HEK293 (cell line): ENCODE measurements around the gene MTIF2.

Experiments
- CTCF ChIA-PET: fragments of 350-600 bp; formaldehyde crosslinking; extraction: SDS; loops from one replicate; lab custom pipeline; 2021; ENCODE audit warnings: antibody characterized with exemption; lab: Yijun Ruan, JAX
- POLR2A ChIA-PET: fragments of 300-600 bp; formaldehyde crosslinking; extraction: SDS; loops from one replicate; lab custom pipeline; 2020; ENCODE audit warnings: antibody characterized with exemption, inconsistent platforms; lab: Yijun Ruan, JAX
- H3K27ac ChIP-seq: fragments of 200-500 bp; sonication (Bioruptor generic); 2 replicates; pipeline ENCODE4 v1.5.1; 2014; ENCODE audit warnings: low read depth, low read length, control low read depth, inconsistent platforms; ENCODE audit errors: extremely low read depth
- H3K36me3 ChIP-seq, 2 experiments: fragments of 200-500 bp in 1 of 2; sonication (Bioruptor generic) in 1 of 2; 1 replicate in 1 of 2; 2 replicates in 1 of 2; pipeline ENCODE4 v1.5.1; 2014 to 2017; ENCODE audit warnings: inconsistent platforms in 2 of 2, low read length in 2 of 2; ENCODE audit not compliant: control insufficient read depth in 2 of 2, insufficient read depth in 1 of 2
- H3K4me1 ChIP-seq: fragments of 200-500 bp; sonication (Bioruptor generic); 2 replicates; pipeline ENCODE4 v1.5.1; 2014; ENCODE audit warnings: mild to moderate bottlenecking, low read length, inconsistent platforms; ENCODE audit not compliant: control insufficient read depth, insufficient read depth
- H3K4me3 ChIP-seq: 2 replicates; pipeline ENCODE4 v1.5.1; 2011; ENCODE audit warnings: low read depth, mild to moderate bottlenecking, control low read depth, low read length, moderate library complexity
- H3K9me3 ChIP-seq: fragments of 200-500 bp; sonication (Bioruptor generic); 2 replicates; pipeline ENCODE4 v1.5.1; 2014; ENCODE audit warnings: low read depth, low read length, inconsistent platforms; ENCODE audit not compliant: control insufficient read depth, insufficient read depth
- HOXD13 ChIP-seq: sonication (generic); formaldehyde crosslinking; IDR thresholded peaks from 2 replicates; pipeline ENCODE4 v1.8.0; 2022; ENCODE audit warnings: missing genetic modification reagents, borderline replicate concordance
- KLF1 ChIP-seq: fragments of 450-650 bp; formaldehyde crosslinking; IDR thresholded peaks from 2 replicates; pipeline ENCODE4 v1.5.1; 2016; ENCODE audit warnings: missing biosample characterization, missing genetic modification characterization
- OSR2 ChIP-seq: fragments of 450-650 bp; formaldehyde crosslinking; IDR thresholded peaks from 2 replicates; pipeline ENCODE4 v1.5.1; 2016; ENCODE audit warnings: missing biosample characterization, missing genetic modification characterization
- ZBTB26 ChIP-seq: fragments of 450-650 bp; formaldehyde crosslinking; optimal IDR thresholded peaks from 2 replicates; pipeline ENCODE3; 2016; ENCODE audit warnings: missing biosample characterization, mild to moderate bottlenecking, missing genetic modification characterization
- ZNF132 ChIP-seq: fragments of 450-650 bp; formaldehyde crosslinking; IDR thresholded peaks from 2 replicates; pipeline ENCODE4 v1.5.1; 2017; ENCODE audit warnings: missing biosample characterization, missing genetic modification characterization, borderline replicate concordance
- ZNF140 ChIP-seq: fragments of 450-650 bp; formaldehyde crosslinking; IDR thresholded peaks from 2 replicates; pipeline ENCODE4 v1.5.1; 2016; ENCODE audit warnings: missing biosample characterization, missing genetic modification characterization
- ZNF146 ChIP-seq: fragments of 450-650 bp; formaldehyde crosslinking; IDR thresholded peaks from 2 replicates; pipeline ENCODE4 v1.5.1; 2016; ENCODE audit warnings: missing biosample characterization, missing genetic modification characterization
- ZNF280D ChIP-seq: fragments of 450-650 bp; formaldehyde crosslinking; IDR thresholded peaks from 2 replicates; pipeline ENCODE4 v1.5.1; 2016; ENCODE audit warnings: missing biosample characterization, missing genetic modification characterization
- ZNF391 ChIP-seq: fragments of 450-650 bp; formaldehyde crosslinking; IDR thresholded peaks from 2 replicates; pipeline ENCODE4 v1.5.1; 2016; ENCODE audit warnings: low read depth, missing biosample characterization, missing genetic modification characterization, borderline replicate concordance
- ZNF398 ChIP-seq: fragments of 450-650 bp; formaldehyde crosslinking; IDR thresholded peaks from 2 replicates; pipeline ENCODE4 v1.5.1; 2017; ENCODE audit warnings: missing biosample characterization, missing genetic modification characterization
- ZNF404 ChIP-seq: fragments of 450-650 bp; formaldehyde crosslinking; IDR thresholded peaks from 2 replicates; pipeline ENCODE4 v1.5.1; 2017; ENCODE audit warnings: missing biosample characterization, missing genetic modification characterization
- ZNF423 ChIP-seq: fragments of 450-650 bp; formaldehyde crosslinking; IDR thresholded peaks from 2 replicates; pipeline ENCODE4 v1.5.1; 2016; ENCODE audit warnings: missing biosample characterization, missing genetic modification characterization
- ZNF518A ChIP-seq: fragments of 450-650 bp; formaldehyde crosslinking; conservative IDR thresholded peaks from 2 replicates; pipeline ENCODE4 v1.5.1; 2016; ENCODE audit warnings: low read depth, missing biosample characterization, missing genetic modification characterization
- ZNF530 ChIP-seq: fragments of 450-650 bp; formaldehyde crosslinking; IDR thresholded peaks from 2 replicates; pipeline ENCODE4 v1.5.1; 2016; ENCODE audit warnings: low read depth, missing biosample characterization, missing genetic modification characterization
- ZNF645 ChIP-seq: fragments of 450-650 bp; formaldehyde crosslinking; IDR thresholded peaks from 2 replicates; pipeline ENCODE4; 2016; ENCODE audit warnings: missing biosample characterization, missing genetic modification characterization
- ZNF658 ChIP-seq: fragments of 450-650 bp; formaldehyde crosslinking; IDR thresholded peaks from 2 replicates; pipeline ENCODE4; 2016; ENCODE audit warnings: missing biosample characterization, missing genetic modification characterization
- ZNF777 ChIP-seq: fragments of 450-650 bp; formaldehyde crosslinking; IDR thresholded peaks from 2 replicates; pipeline ENCODE4 v1.5.1; 2017; ENCODE audit warnings: missing biosample characterization, missing genetic modification characterization, borderline replicate concordance
- ZXDB ChIP-seq: fragments of 450-650 bp; formaldehyde crosslinking; IDR thresholded peaks from 2 replicates; pipeline ENCODE4 v1.5.1; 2016; ENCODE audit warnings: missing biosample characterization, missing genetic modification characterization

The MTIF2 gene

GRCh38 chr2:55213822-55214221 lies 55.2 kb downstream of the MTIF2 start:
- ChIA-PET CTCF (no interaction called here), POLR2A (interaction anchor here (1.2 kb wide), 1 partner anchor 9 kb away, joined by 3 read pairs; no protein-coding TSS in a partner anchor)
- H3K9me3 ChIP-seq, result no peaks in the 10 kb centered on the region
- no peak for TF ChIP-seq ZNF140
- TF ChIP-seq OSR2 (tag by site-specific recombination), result no peak
- TF ChIP-seq ZNF518A (tag by site-specific recombination), result no peak
- no peak for TF ChIP-seq ZNF280D
- no peak for TF ChIP-seq HOXD13 (CRISPR knock-in tag)
- TF ChIP-seq ZNF132 (tag by site-specific recombination), result no peak
- TF ChIP-seq ZNF645, result no peak
- TF ChIP-seq ZNF146, result no peak
- no peaks in the 10 kb centered on the region for H3K4me1 ChIP-seq
- no peak overlapping the region for H3K4me3 ChIP-seq
- no peak overlapping the region for H3K27ac ChIP-seq
- H3K36me3 ChIP-seq, result no peaks in the 10 kb centered on the region; a peak in 1 of 3 replicates

- TF ChIP-seq ZNF530 (tag by site-specific recombination) (no peak), ZNF645 (no peak), ZNF404 (tag by site-specific recombination) (no peak), ZXDB (tag by site-specific recombination) (no peak), ZNF398 (tag by site-specific recombination) (no peak), ZBTB26 (no peak), ZNF423 (tag by site-specific recombination) (no peak), KLF1 (tag by site-specific recombination) (no peak), ZNF391 (no peak), ZNF777 (tag by site-specific recombination) (no peak), ZNF658 (tag by site-specific recombination) (no peak)
- CTCF ChIA-PET, result interaction anchor here (0.6 kb wide), 1 partner anchor 294 kb away, joined by 3 read pairs; no protein-coding TSS in a partner anchor
- peaks cover 16 to 42% of the 10 kb centered on the region in 2 experiments for H3K36me3 ChIP-seq
Observed at GRCh38 chr2:55204950-55205349, 64.1 kb downstream of the MTIF2 start.

More at GRCh38 chr2:55204950-55205349, 64.1 kb downstream of the MTIF2 start:
- Histone ChIP-seq H3K9me3 (no peaks in the 10 kb centered on the region), H3K4me3 (no peak overlapping the region), H3K27ac (no peak overlapping the region), H3K4me1 (no peaks in the 10 kb centered on the region)
- POLR2A ChIA-PET, result no interaction called here
